CD4-positive, alpha-beta memory T cell (primary cell): ENCODE measurements around the gene NPAS2. TPM values are rescaled to one million over a fixed set of nuclear protein-coding genes. Genes with fewer than 3 reads are reported as not detected.

ENCODE experiments used
- CTCF ChIA-PET: fragments of 350-600 bp; sonication (Branson Sonifier 250); formaldehyde crosslinking; loops from one replicate; lab custom pipeline; 2021; ENCODE audit warnings: inconsistent platforms; ENCODE audit not compliant: partially characterized antibody; lab: Charles Lee
- POLR2A ChIA-PET: fragments of 350-600 bp; sonication (Branson Sonifier 250); formaldehyde crosslinking; loops from one replicate; lab custom pipeline; 2021; ENCODE audit not compliant: partially characterized antibody; lab: Charles Lee
- DNase-seq, 5 donors: peaks; one replicate each; pipeline versions ENCODE4 v3.0.0 to v3.0.0-alpha.2; 2020 to 2022; ENCODE audit warnings: mixed read lengths in 1 of 5
- H3K27ac ChIP-seq: one replicate; pipeline ENCODE4 v1.7.0; 2013; ENCODE audit warnings: low read depth, low read length
- H3K27me3 ChIP-seq: 2 replicates; pipeline ENCODE4 v1.7.0; 2013; ENCODE audit warnings: mild to moderate bottlenecking, low read length, moderate library complexity; ENCODE audit not compliant: insufficient read depth
- H3K36me3 ChIP-seq: 2 replicates; pipeline ENCODE4 v1.7.0; 2013; ENCODE audit warnings: mild to moderate bottlenecking, low read length, moderate library complexity; ENCODE audit not compliant: insufficient read depth
- H3K4me1 ChIP-seq: 2 replicates; pipeline ENCODE4 v1.7.0; 2013; ENCODE audit warnings: mild to moderate bottlenecking, low read length, moderate library complexity; ENCODE audit not compliant: insufficient read depth
- H3K4me3 ChIP-seq, 2 donors: one replicate each; pipeline ENCODE4 v1.7.0; 2013; ENCODE audit warnings: low read length in 2 of 2, mild to moderate bottlenecking in 1 of 2
- H3K9me3 ChIP-seq, 2 donors: one replicate each; pipeline ENCODE4 v1.7.0; 2013; ENCODE audit warnings: low read length in 2 of 2, control low read depth in 1 of 2; ENCODE audit not compliant: control insufficient read depth in 1 of 2
- H3K27ac Mint-ChIP-seq, 7 donors: one replicate each; pipeline ENCODE4 v1.8.0; 2020 to 2021; ENCODE audit warnings: mixed read lengths in 7 of 7, mild to moderate bottlenecking in 6 of 7, inconsistent platforms in 3 of 7, moderate library complexity in 3 of 7
- H3K27me3 Mint-ChIP-seq, 2 donors: one replicate each; pipeline ENCODE4 v1.8.0; 2020 to 2021; ENCODE audit warnings: mixed read lengths in 2 of 2
- H3K36me3 Mint-ChIP-seq, 2 donors: one replicate each; pipeline ENCODE4 v1.8.0; 2020 to 2021; ENCODE audit warnings: mixed read lengths in 2 of 2, inconsistent platforms in 1 of 2, mild to moderate bottlenecking in 1 of 2
- H3K4me1 Mint-ChIP-seq, 4 donors: one replicate each; pipeline ENCODE4 v1.8.0; 2020 to 2021; ENCODE audit warnings: mixed read lengths in 4 of 4, mild to moderate bottlenecking in 1 of 4
- H3K4me3 Mint-ChIP-seq, 8 donors: one replicate each; pipeline ENCODE4 v1.8.0; 2020 to 2021; ENCODE audit warnings: mixed read lengths in 8 of 8, mild to moderate bottlenecking in 7 of 8, moderate library complexity in 6 of 8, inconsistent platforms in 3 of 8
- H3K9me3 Mint-ChIP-seq, 8 donors: one replicate each; pipeline ENCODE4 v1.8.0; 2020 to 2021; ENCODE audit warnings: mixed read lengths in 8 of 8, mild to moderate bottlenecking in 5 of 8, inconsistent platforms in 3 of 8, moderate library complexity in 1 of 8
- intact Hi-C: fragments of 100-400 bp; cut with micrococcal nuclease; formaldehyde crosslinking; loops from one replicate; pipeline ENCODE4 v1.15.1; 2023
- polyA plus RNA-seq, 2 donors: library from polyadenylated mRNA; unstranded; fragments of 300-500 nt; fragmentation: Illumina TruSeq; gene quantifications; one replicate each; pipeline ENCODE4 v1.2.3, GENCODE V29; 2021
- total RNA-seq, 2 experiments: library from RNA; stranded (reverse); gene quantifications; one replicate each; pipeline ENCODE4 v1.2.3, GENCODE V29; 2021

The NPAS2 gene
- total and polyA plus RNA-seq, 4 experiments from 2014 or later = 0.79 to 2.6 (median 2.1) TPM; not detected in 1

- H3K9me3 Mint-ChIP-seq = peaks cover 0 to 3% (median 0%) of the 10 kb centered on the region in 8 donors
- no peaks in the 10 kb centered on the region for H3K4me1 Mint-ChIP-seq
- H3K27ac Mint-ChIP-seq = no peak overlapping the region
- Histone ChIP-seq H3K4me3 (no peak overlapping the region), H3K27me3 (no peaks in the 10 kb centered on the region), H3K4me1 (no peaks in the 10 kb centered on the region), H3K27ac (no peak overlapping the region), H3K36me3 (no peaks in the 10 kb centered on the region), H3K9me3 (no peaks in the 10 kb centered on the region)
- no peak for DNase-seq
- intact Hi-C loops = no loop called here
- H3K4me3 Mint-ChIP-seq = no peak overlapping the region
- peaks cover 2 to 6% of the 10 kb centered on the region in 2 donors for H3K27me3 Mint-ChIP-seq
- POLR2A ChIA-PET = no interaction called here
- H3K36me3 Mint-ChIP-seq = no peaks in the 10 kb centered on the region
- CTCF ChIA-PET = no interaction called here
These were observed 23.3 kb upstream of the NPAS2 start for GRCh38 chr2:100796499-100797100.

- peaks cover 0 to 3% (median 0%) of the 10 kb centered on the region in 8 donors for H3K9me3 Mint-ChIP-seq
- ChIA-PET POLR2A (no interaction called here), CTCF (no interaction called here)
- Histone ChIP-seq H3K4me1 (no peaks in the 10 kb centered on the region), H3K4me3 (no peak overlapping the region), H3K27ac (no peak overlapping the region), H3K27me3 (no peaks in the 10 kb centered on the region), H3K36me3 (no peaks in the 10 kb centered on the region), H3K9me3 (no peaks in the 10 kb centered on the region)
- no peak overlapping the region for H3K4me3 Mint-ChIP-seq
- H3K4me1 Mint-ChIP-seq = no peaks in the 10 kb centered on the region
- no peak for DNase-seq
- intact Hi-C loops = no loop called here
- H3K27ac Mint-ChIP-seq = no peak overlapping the region
- peaks cover 2 to 6% of the 10 kb centered on the region in 2 donors for H3K27me3 Mint-ChIP-seq
- H3K36me3 Mint-ChIP-seq = no peaks in the 10 kb centered on the region
These were observed 20.3 kb upstream of the NPAS2 start for GRCh38 chr2:100799686-100800085.

GRCh38 chr2:100800915-100801314 lies 19.0 kb upstream of the NPAS2 start:
- H3K27ac ChIP-seq = no peak overlapping the region
- Mint-ChIP-seq H3K9me3 (no peaks in the 10 kb centered on the region), H3K4me1 (no peaks in the 10 kb centered on the region), H3K27me3 (peaks cover 2 to 6% of the 10 kb centered on the region in 2 donors), H3K36me3 (no peaks in the 10 kb centered on the region), H3K27ac (no peak overlapping the region), H3K4me3 (no peak overlapping the region)
- no peaks in the 10 kb centered on the region for H3K4me1 ChIP-seq
- no peak for DNase-seq
- H3K9me3 ChIP-seq = no peaks in the 10 kb centered on the region
- intact Hi-C loops = no loop called here
- H3K4me3 ChIP-seq = no peak overlapping the region
- no peaks in the 10 kb centered on the region for H3K36me3 ChIP-seq
- no peaks in the 10 kb centered on the region for H3K27me3 ChIP-seq
- CTCF ChIA-PET = no interaction called here
- POLR2A ChIA-PET = no interaction called here

GRCh38 chr2:100801402-100801801 lies 18.5 kb upstream of the NPAS2 start:
- Mint-ChIP-seq H3K4me1 (no peaks in the 10 kb centered on the region), H3K27ac (no peak overlapping the region), H3K36me3 (no peaks in the 10 kb centered on the region), H3K27me3 (peaks cover 2 to 6% of the 10 kb centered on the region in 2 donors), H3K4me3 (no peak overlapping the region), H3K9me3 (no peaks in the 10 kb centered on the region)
- no peak overlapping the region for H3K4me3 ChIP-seq
- no peaks in the 10 kb centered on the region for H3K9me3 ChIP-seq
- intact Hi-C loops = no loop called here
- H3K36me3 ChIP-seq = no peaks in the 10 kb centered on the region
- DNase-seq = no peak
- ChIA-PET POLR2A (no interaction called here), CTCF (no interaction called here)
- no peaks in the 10 kb centered on the region for H3K27me3 ChIP-seq
- no peak overlapping the region for H3K27ac ChIP-seq
- H3K4me1 ChIP-seq = no peaks in the 10 kb centered on the region

GRCh38 chr2:100802066-100802465 lies 17.9 kb upstream of the NPAS2 start:
- DNase-seq = no peak
- Mint-ChIP-seq H3K9me3 (no peaks in the 10 kb centered on the region), H3K27me3 (peaks cover 2 to 5% of the 10 kb centered on the region in 2 donors), H3K27ac (no peak overlapping the region), H3K4me3 (no peak overlapping the region), H3K36me3 (no peaks in the 10 kb centered on the region), H3K4me1 (no peaks in the 10 kb centered on the region)
- no peaks in the 10 kb centered on the region for H3K4me1 ChIP-seq
- H3K36me3 ChIP-seq = no peaks in the 10 kb centered on the region
- no peaks in the 10 kb centered on the region for H3K9me3 ChIP-seq
- H3K27me3 ChIP-seq = no peaks in the 10 kb centered on the region
- intact Hi-C loops = no loop called here
- H3K4me3 ChIP-seq = no peak overlapping the region
- H3K27ac ChIP-seq = no peak overlapping the region
- CTCF ChIA-PET = no interaction called here
- POLR2A ChIA-PET = no interaction called here

- Mint-ChIP-seq H3K4me1 (no peaks in the 10 kb centered on the region), H3K36me3 (no peaks in the 10 kb centered on the region), H3K9me3 (no peaks in the 10 kb centered on the region), H3K4me3 (no peak overlapping the region), H3K27me3 (peaks cover 1 to 6% of the 10 kb centered on the region in 2 donors), H3K27ac (no peak overlapping the region)
- CTCF ChIA-PET = no interaction called here
- Histone ChIP-seq H3K27me3 (no peaks in the 10 kb centered on the region), H3K36me3 (no peaks in the 10 kb centered on the region), H3K4me3 (no peak overlapping the region), H3K27ac (no peak overlapping the region), H3K9me3 (no peaks in the 10 kb centered on the region), H3K4me1 (no peaks in the 10 kb centered on the region)
- intact Hi-C loops = no loop called here
- no peak for DNase-seq
- POLR2A ChIA-PET = no interaction called here
These were observed 16.6 kb upstream of the NPAS2 start for GRCh38 chr2:100803334-100803733.

- POLR2A ChIA-PET = no interaction called here
- peaks cover 0 to 3% (median 0%) of the 10 kb centered on the region in 8 donors for H3K9me3 Mint-ChIP-seq
These were observed 13.4 kb upstream of the NPAS2 start for GRCh38 chr2:100806550-100806949.

More at GRCh38 chr2:100806550-100806949, 13.4 kb upstream of the NPAS2 start:
- no peaks in the 10 kb centered on the region for H3K4me1 ChIP-seq
- Mint-ChIP-seq H3K4me1 (peaks cover 0 to 2% (median 0%) of the 10 kb centered on the region in 4 donors), H3K4me3 (no peak overlapping the region), H3K27me3 (peaks cover 0 to 8% of the 10 kb centered on the region in 2 donors), H3K27ac (no peak overlapping the region), H3K36me3 (no peaks in the 10 kb centered on the region)
- CTCF ChIA-PET = no interaction called here
- no peak overlapping the region for H3K27ac ChIP-seq
- intact Hi-C loops = no loop called here
- no peaks in the 10 kb centered on the region for H3K9me3 ChIP-seq
- H3K36me3 ChIP-seq = no peaks in the 10 kb centered on the region
- no peaks in the 10 kb centered on the region for H3K27me3 ChIP-seq
- no peak overlapping the region for H3K4me3 ChIP-seq
- no peak for DNase-seq
